Cerebellar cortex (tissue), 1 donor: Measurements from ENCODE around the gene DHX38.
"Not testable (repeated sequence)": the region's sequence is repeated elsewhere in the genome, so short reads cannot be mapped to it uniquely, and the experiment has no call there.

Source experiments
- DNase-seq: peaks from one replicate; pipeline ENCODE4 v3.0.0-alpha.2; 2015; ENCODE audit warnings: low spot score

DHX38 gene

GRCh38 chr16:72093448-72094265, at the start of gene DHX38, which contains the start of gene TXNL4B:
Gene DHX38 (plus strand): TSS chr16:72093847. CDS start chr16:72096158, 2,311 bp downstream.
Gene TXNL4B (minus strand): TSS chr16:72093620. CDS start chr16:72090749, 2,871 bp downstream.
- DNase-seq: peak; percentile 100

GRCh38 chr16:72044296-72044695, 49.4 kb upstream of the DHX38 start:
- no peak for DNase-seq

GRCh38 chr16:72044825-72045359, 48.8 kb upstream of the DHX38 start:
- DNase-seq: no peak

- DNase-seq: no peak
Observed at GRCh38 chr16:72049110-72049509, 44.5 kb upstream of the DHX38 start.

GRCh38 chr16:72050769-72051464, 42.7 kb upstream of the DHX38 start:
- DNase-seq: no peak

GRCh38 chr16:72051818-72052217, 41.8 kb upstream of the DHX38 start:
- no peak for DNase-seq

GRCh38 chr16:72054254-72054847, 39.3 kb upstream of the DHX38 start, which contains the start of gene HP:
Gene HP (plus strand): TSS chr16:72054505. CDS start chr16:72054653, 148 bp downstream.
- DNase-seq: not testable (repeated sequence)

- no peak for DNase-seq
Observed at GRCh38 chr16:72055911-72056310, 37.7 kb upstream of the DHX38 start.

GRCh38 chr16:72057313-72057712, 36.3 kb upstream of the DHX38 start:
- DNase-seq: not testable (repeated sequence)

- not testable (repeated sequence) for DNase-seq
Observed at GRCh38 chr16:72059060-72059459, 34.6 kb upstream of the DHX38 start.

- peak; percentile 8 for DNase-seq
Observed at GRCh38 chr16:72060405-72060804, 33.2 kb upstream of the DHX38 start.

GRCh38 chr16:72061564-72061963, 32.1 kb upstream of the DHX38 start:
- DNase-seq: no peak

- DNase-seq: no peak
Observed at GRCh38 chr16:72064361-72064894, 29.2 kb upstream of the DHX38 start.

GRCh38 chr16:72066747-72067146, 26.9 kb upstream of the DHX38 start:
- DNase-seq: peak; percentile 43

GRCh38 chr16:72068930-72069329, 24.7 kb upstream of the DHX38 start:
- no peak for DNase-seq

GRCh38 chr16:72072514-72073342, 20.9 kb upstream of the DHX38 start:
- no peak for DNase-seq

- peak; percentile 7 for DNase-seq
Observed at GRCh38 chr16:72073560-72074230, 20.0 kb upstream of the DHX38 start.

- not testable (repeated sequence) for DNase-seq
Observed at GRCh38 chr16:72075067-72075466, 18.6 kb upstream of the DHX38 start.

- DNase-seq: not testable (repeated sequence)
Observed at GRCh38 chr16:72076991-72077706, 16.5 kb upstream of the DHX38 start.
